Loucy (cell line): ENCODE results near the gene CAMKMT.

Source experiments
- EZH2phosphoT487 ChIP-seq: fragments of 200-600 bp; IDR thresholded peaks from 2 replicates; pipeline ENCODE4 v1.6.1; 2018; ENCODE audit warnings: antibody characterized with exemption, mild to moderate bottlenecking, moderate library complexity, borderline replicate concordance
- TF ChIP-seq, protein P1 (sequence below): fragments of 200-600 bp; sonication (generic); conservative IDR thresholded peaks from 2 replicates; pipeline ENCODE4 v1.5.1; 2014; ENCODE audit warnings: mild to moderate bottlenecking, antibody characterized with exemption, low read length

DNA sequence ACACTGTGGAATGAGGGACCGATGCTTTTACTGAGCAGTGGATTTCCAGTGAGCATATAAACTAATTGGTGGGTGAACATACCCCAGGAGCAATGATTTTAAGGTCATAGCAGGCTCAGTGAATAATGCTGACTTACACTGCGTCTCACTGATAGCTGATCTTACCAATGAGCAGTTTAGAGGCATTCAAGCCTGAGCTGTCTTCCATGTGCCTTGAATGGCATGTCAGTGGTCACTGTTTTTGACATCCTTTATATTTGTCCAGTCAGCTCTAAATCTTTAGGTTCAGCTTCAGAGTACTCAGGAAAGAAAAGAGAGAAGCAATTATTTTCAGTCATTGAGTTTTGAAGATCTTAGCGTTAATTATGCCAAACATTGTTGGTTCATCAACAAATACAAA is 88.3 kb downstream of the CAMKMT start:
- TF ChIP-seq, protein P1, sequence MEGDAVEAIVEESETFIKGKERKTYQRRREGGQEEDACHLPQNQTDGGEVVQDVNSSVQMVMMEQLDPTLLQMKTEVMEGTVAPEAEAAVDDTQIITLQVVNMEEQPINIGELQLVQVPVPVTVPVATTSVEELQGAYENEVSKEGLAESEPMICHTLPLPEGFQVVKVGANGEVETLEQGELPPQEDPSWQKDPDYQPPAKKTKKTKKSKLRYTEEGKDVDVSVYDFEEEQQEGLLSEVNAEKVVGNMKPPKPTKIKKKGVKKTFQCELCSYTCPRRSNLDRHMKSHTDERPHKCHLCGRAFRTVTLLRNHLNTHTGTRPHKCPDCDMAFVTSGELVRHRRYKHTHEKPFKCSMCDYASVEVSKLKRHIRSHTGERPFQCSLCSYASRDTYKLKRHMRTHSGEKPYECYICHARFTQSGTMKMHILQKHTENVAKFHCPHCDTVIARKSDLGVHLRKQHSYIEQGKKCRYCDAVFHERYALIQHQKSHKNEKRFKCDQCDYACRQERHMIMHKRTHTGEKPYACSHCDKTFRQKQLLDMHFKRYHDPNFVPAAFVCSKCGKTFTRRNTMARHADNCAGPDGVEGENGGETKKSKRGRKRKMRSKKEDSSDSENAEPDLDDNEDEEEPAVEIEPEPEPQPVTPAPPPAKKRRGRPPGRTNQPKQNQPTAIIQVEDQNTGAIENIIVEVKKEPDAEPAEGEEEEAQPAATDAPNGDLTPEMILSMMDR: no peak
- no peak for TF ChIP-seq EZH2phosphoT487
